ENCODE results near the gene CAT. TPM values are rescaled to one million over a fixed set of nuclear protein-coding genes. Genes with fewer than 3 reads are reported as not detected.

Gene CAT
- total RNA-seq, 1 donor from 2014 or later: not detected

GRCh38 chr11:34507156-34507555, 68.4 kb downstream of the CAT start:
- no peak overlapping the region for H2AFZ ChIP-seq (replicated peaks)
- no peaks in the 10 kb centered on the region for H3K36me3 ChIP-seq
- no peak overlapping the region for H3K4me3 ChIP-seq
- no peaks in the 10 kb centered on the region for H3K27me3 ChIP-seq
- no peaks in the 10 kb centered on the region for H3F3A ChIP-seq (ENCODE audit: low read depth)
- peaks cover 30% of the 10 kb centered on the region for H3K4me1 Mint-ChIP-seq
- no peak overlapping the region for H3K27ac Mint-ChIP-seq
- H3K4me1 ChIP-seq: peaks cover 13% of the 10 kb centered on the region
- H3K9me3 ChIP-seq (ENCODE audit: low read depth): no peaks in the 10 kb centered on the region
- no peak overlapping the region for H3K9ac ChIP-seq
- H3K27ac ChIP-seq: no peak overlapping the region
- no peaks in the 10 kb centered on the region for H3K36me3 Mint-ChIP-seq
- no peaks in the 10 kb centered on the region for H3K79me2 ChIP-seq (ENCODE audit: low read depth)
- H4K20me1 ChIP-seq (ENCODE audit: low read depth): no peaks in the 10 kb centered on the region
- H3K4me2 ChIP-seq: no peak overlapping the region
- H3K4me3 Mint-ChIP-seq: no peak overlapping the region
- peaks cover 9% of the 10 kb centered on the region for H3K27me3 Mint-ChIP-seq (ENCODE audit: insufficient read depth, low read depth)
- H3K9me3 Mint-ChIP-seq: no peaks in the 10 kb centered on the region
- no peak for DNase-seq (ENCODE audit: low spot score)
- TF ChIP-seq EZH2 (IDR thresholded peaks at IDR 0.05) (no peak), EZH2phosphoT487 (IDR thresholded peaks at IDR 0.05) (no peak), CTCF (IDR thresholded peaks at IDR 0.05) (no peak)

- Histone ChIP-seq H3K4me1 (peaks cover 8% of the 10 kb centered on the region), H3F3A (ENCODE audit: low read depth) (no peaks in the 10 kb centered on the region), H3K4me2 (no peak overlapping the region), H3K9me3 (ENCODE audit: low read depth) (no peaks in the 10 kb centered on the region), H3K4me3 (no peak overlapping the region), H3K9ac (no peak overlapping the region), H3K36me3 (no peaks in the 10 kb centered on the region), H2AFZ (replicated peaks) (no peak overlapping the region), H4K20me1 (ENCODE audit: low read depth) (no peaks in the 10 kb centered on the region), H3K27me3 (no peaks in the 10 kb centered on the region), H3K79me2 (ENCODE audit: low read depth) (no peaks in the 10 kb centered on the region), H3K27ac (no peak overlapping the region)
- Mint-ChIP-seq H3K4me3 (no peak overlapping the region), H3K4me1 (peaks cover 30% of the 10 kb centered on the region), H3K27ac (no peak overlapping the region), H3K36me3 (no peaks in the 10 kb centered on the region), H3K9me3 (no peaks in the 10 kb centered on the region), H3K27me3 (ENCODE audit: insufficient read depth, low read depth) (peaks cover 9% of the 10 kb centered on the region)
- no peak for TF ChIP-seq EZH2phosphoT487 (IDR thresholded peaks at IDR 0.05)
- TF ChIP-seq EZH2 (IDR thresholded peaks at IDR 0.05): no peak
- no peak for TF ChIP-seq CTCF (IDR thresholded peaks at IDR 0.05)
- no peak for DNase-seq (ENCODE audit: low spot score)
These were observed 68.9 kb downstream of the CAT start for GRCh38 chr11:34507610-34508009.

- Histone ChIP-seq H3K4me1 (peaks cover 14% of the 10 kb centered on the region), H3K27me3 (no peaks in the 10 kb centered on the region), H3K79me2 (ENCODE audit: low read depth) (no peaks in the 10 kb centered on the region), H3K36me3 (no peaks in the 10 kb centered on the region), H3K9ac (no peak overlapping the region), H3K27ac (no peak overlapping the region), H2AFZ (replicated peaks) (no peak overlapping the region), H3F3A (ENCODE audit: low read depth) (peaks cover 7% of the 10 kb centered on the region), H4K20me1 (ENCODE audit: low read depth) (no peaks in the 10 kb centered on the region), H3K9me3 (ENCODE audit: low read depth) (no peaks in the 10 kb centered on the region), H3K4me2 (no peak overlapping the region), H3K4me3 (no peak overlapping the region)
- Mint-ChIP-seq H3K4me1 (peaks cover 32% of the 10 kb centered on the region), H3K27ac (no peak overlapping the region), H3K4me3 (no peak overlapping the region), H3K27me3 (ENCODE audit: insufficient read depth, low read depth) (peaks cover 9% of the 10 kb centered on the region), H3K9me3 (no peaks in the 10 kb centered on the region), H3K36me3 (no peaks in the 10 kb centered on the region)
- TF ChIP-seq EZH2phosphoT487 (IDR thresholded peaks at IDR 0.05) (no peak), CTCF (IDR thresholded peaks at IDR 0.05) (no peak), EZH2 (IDR thresholded peaks at IDR 0.05) (no peak)
- no peak for DNase-seq (ENCODE audit: low spot score)
These were observed 69.8 kb downstream of the CAT start for GRCh38 chr11:34508524-34508923.

All from neural progenitor cell (in vitro differentiated cells).